K562 (cell line): ENCODE results near the gene OR4C6. TPM values are rescaled to one million over a fixed set of nuclear protein-coding genes. Genes with fewer than 3 reads are reported as not detected.

Experiments used
- ATAC-seq: fragments of 200-7000 bp; cut with Tn5 transposase; 3 replicates; pipeline ENCODE4 v1.9.1; 2020; ENCODE audit warnings: moderate library complexity
- BruUV-seq: library from RNA; stranded (reverse); fragments of 400-500 nt; replicated peaks from 2 replicates; lab custom pipeline; 2021; lab: Mats Ljungman, UMichigan
- CTCF ChIA-PET: fragments of 300-600 bp; formaldehyde crosslinking; extraction: SDS; loops from one replicate; lab custom pipeline; 2021; ENCODE audit warnings: low intra/inter-chr PET ratio; lab: Yijun Ruan, JAX
- POLR2A ChIA-PET: fragments of 300-600, 350-650 bp; sonication (Branson Sonifier 250); formaldehyde crosslinking; extraction: SDS; loops from one replicate; lab custom pipeline; 2021; ENCODE audit warnings: antibody characterized with exemption, inconsistent platforms; lab: Yijun Ruan, JAX
- DNase-seq, 4 experiments: peaks; one replicate each; pipeline versions ENCODE4 v3.0.0 to v3.0.0-alpha.2; 2011 to 2018; ENCODE audit warnings: low spot score in 3 of 4, mixed read lengths in 3 of 4; ENCODE audit errors: extremely low read depth in 1 of 4
- FAIRE-seq: peaks from 2 replicates; lab custom pipeline; 2011; peaks lifted over from hg19 to GRCh38; lab: Jason Lieb, UNC
- H2AFZ ChIP-seq: 2 replicates; pipeline ENCODE4 v1.6.0; 2011; ENCODE audit warnings: low read depth, low read length, control low read depth, inconsistent platforms
- H3K27ac ChIP-seq: fragments of 200-600 bp; 3 replicates; pipeline ENCODE4 v1.8.0; 2011; ENCODE audit warnings: low read depth, mild to moderate bottlenecking, control low read depth, inconsistent platforms, low read length, moderate library complexity, mixed read lengths; ENCODE audit errors: extremely low read depth
- H3K27me3 ChIP-seq, 2 experiments: fragments of 300-600 bp in 1 of 2; 2 replicates in 1 of 2; 3 replicates in 1 of 2; pipeline versions ENCODE4 v1.6.0 to v1.8.0; 2011; ENCODE audit warnings: inconsistent platforms in 2 of 2, low read length in 2 of 2, mild to moderate bottlenecking in 1 of 2, mixed read lengths in 1 of 2, moderate library complexity in 1 of 2; ENCODE audit not compliant: control insufficient read depth in 2 of 2, insufficient read depth in 2 of 2
- H3K36me3 ChIP-seq: fragments of 300-600 bp; 3 replicates; pipeline ENCODE4 v1.8.0; 2011; ENCODE audit warnings: mild to moderate bottlenecking, low read length, inconsistent platforms; ENCODE audit not compliant: control insufficient read depth, insufficient read depth
- H3K4me1 ChIP-seq, 2 experiments: fragments of 200-600 bp in 1 of 2; replicated peaks in 1 of 2; 2 replicates in 1 of 2; 3 replicates in 1 of 2; pipeline versions ENCODE4 v1.5.1 to v1.8.0; 2011; ENCODE audit warnings: inconsistent platforms in 2 of 2, low read length in 2 of 2, mild to moderate bottlenecking in 1 of 2, mixed read lengths in 1 of 2, moderate library complexity in 1 of 2; ENCODE audit not compliant: control insufficient read depth in 2 of 2, insufficient read depth in 2 of 2
- H3K4me2 ChIP-seq: 2 replicates; pipeline ENCODE4 v1.6.1; 2011; ENCODE audit warnings: low read length, control low read depth, inconsistent platforms, mixed read lengths; ENCODE audit not compliant: insufficient read depth
- H3K4me3 ChIP-seq: fragments of 200-600 bp; sonication (generic), shearing (Covaris generic); 2 replicates; pipeline ENCODE4 v1.5.1; 2016; ENCODE audit warnings: control low read depth, inconsistent platforms
- H3K79me2 ChIP-seq: fragments of 200-600 bp; 3 replicates; pipeline ENCODE4 v1.8.0; 2011; ENCODE audit warnings: low read length, inconsistent platforms; ENCODE audit not compliant: control insufficient read depth, insufficient read depth
- H3K9ac ChIP-seq, 2 experiments: 2 replicates each; pipeline versions ENCODE4 v1.6.0 to v1.6.1; 2011; ENCODE audit warnings: low read depth in 2 of 2, low read length in 2 of 2, control low read depth in 1 of 2, inconsistent platforms in 1 of 2, mild to moderate bottlenecking in 1 of 2, mixed read lengths in 1 of 2; ENCODE audit not compliant: insufficient read depth in 1 of 2
- H3K9me1 ChIP-seq: one replicate; pipeline ENCODE4 v1.6.0; 2011; ENCODE audit warnings: inconsistent platforms, mild to moderate bottlenecking, low read length, moderate library complexity; ENCODE audit not compliant: control insufficient read depth, insufficient read depth
- H3K9me3 ChIP-seq: replicated peaks from 2 replicates; pipeline ENCODE4 v1.5.1; 2011; ENCODE audit warnings: low read depth, low read length, inconsistent platforms; ENCODE audit not compliant: control insufficient read depth, insufficient read depth
- H4K20me1 ChIP-seq: replicated peaks from 2 replicates; pipeline ENCODE4 v1.6.1; 2011; ENCODE audit warnings: low read length, inconsistent platforms, mixed read lengths; ENCODE audit not compliant: control insufficient read depth, insufficient read depth
- GABPB2 ChIP-seq: fragments of 250-450 bp; sonication (Bioruptor Pico); conservative IDR thresholded peaks from 2 replicates; pipeline ENCODE4 v1.5.1; 2021; ENCODE audit warnings: mild to moderate bottlenecking
- GATA2 ChIP-seq: sonication (generic); formaldehyde crosslinking; IDR thresholded peaks from 2 replicates; pipeline ENCODE4 v1.4.0; 2020; ENCODE audit warnings: mild to moderate bottlenecking, missing genetic modification reagents
- HDAC2 ChIP-seq: fragments of 450-650 bp; IDR thresholded peaks from 2 replicates; pipeline ENCODE4 v1.6.1; 2016; ENCODE audit warnings: mild to moderate bottlenecking
- MEF2A ChIP-seq: IDR thresholded peaks from 2 replicates; pipeline ENCODE4 v1.6.1; 2011; ENCODE audit warnings: low read depth, mild to moderate bottlenecking, low read length, moderate library complexity; ENCODE audit not compliant: control insufficient read depth
- NKRF ChIP-seq: fragments of 450-650 bp; IDR thresholded peaks from 2 replicates; pipeline ENCODE4 v1.6.1; 2016; ENCODE audit warnings: borderline replicate concordance
- SMAD1 ChIP-seq: fragments of 150-350 bp; IDR thresholded peaks from 2 replicates; pipeline ENCODE4 v1.6.1; 2014; ENCODE audit warnings: low read length, low read depth; ENCODE audit not compliant: partially characterized antibody
- SMARCA5 ChIP-seq: fragments of 450-650 bp; IDR thresholded peaks from 2 replicates; pipeline ENCODE4 v1.6.1; 2016
- SNRNP70 ChIP-seq: fragments of 200-400 bp; formaldehyde crosslinking; optimal IDR thresholded peaks from 2 replicates; pipeline ENCODE3; 2017; ENCODE audit warnings: low read depth, low read length
- TEAD4 ChIP-seq, 2 experiments: sonication (generic) in 1 of 2; formaldehyde crosslinking in 1 of 2; IDR thresholded peaks; 2 replicates each; pipeline versions ENCODE4 v1.6.1 to v1.8.0; 2012 to 2022; ENCODE audit warnings: borderline replicate concordance in 1 of 2, inconsistent platforms in 1 of 2, low read length in 1 of 2, mild to moderate bottlenecking in 1 of 2, missing genetic modification reagents in 1 of 2
- XRCC4 ChIP-seq: IDR thresholded peaks from one replicate; pipeline ENCODE4 v1.6.1; 2011; ENCODE audit not compliant: insufficient read depth, insufficient read length; ENCODE audit errors: extremely low read depth
- ZBTB17 ChIP-seq: fragments of 450-650 bp; formaldehyde crosslinking; IDR thresholded peaks from 2 replicates; pipeline ENCODE4 v1.4.0; 2020; ENCODE audit warnings: mild to moderate bottlenecking
- ZNF316 ChIP-seq: fragments of 450-650 bp; IDR thresholded peaks from 2 replicates; pipeline ENCODE4 v1.6.1; 2016
- ZNF561 ChIP-seq: fragments of 450-650 bp; formaldehyde crosslinking; conservative IDR thresholded peaks from 2 replicates; pipeline ENCODE4 v1.4.0; 2020; ENCODE audit warnings: mild to moderate bottlenecking, moderate library complexity
- WGBS: fragments of 100-300 bp; shearing (Covaris generic); methylation state at CpG from one replicate; pipeline ENCODE4 v1.1.6; 2016; ENCODE audit warnings: low coverage, mixed read lengths; ENCODE audit not compliant: insufficient coverage; ENCODE audit errors: missing lambda C conversion rate; 5-methylcytosine and 5-hydroxymethylcytosine counted together
- in situ Hi-C: fragments of 300-500 bp; cut with MboI; formaldehyde crosslinking; loops from 4 replicates; pipeline ENCODE4 v1.15.0; 2018; ENCODE audit warnings: inconsistent platforms, mixed read lengths
- intact Hi-C: fragments of 100-400 bp; cut with micrococcal nuclease; formaldehyde crosslinking; loops from 2 replicates; pipeline ENCODE4 v1.14.2; 2022
- polyA plus RNA-seq, 8 experiments: library from polyadenylated mRNA; depleted of rRNA in 4 of 8; stranded (reverse) in 5 of 8; unstranded in 3 of 8; fragments of >200 nt; fragmentation: Nextera tagmentation in 2 of 8; fragmentation: Illumina TruSeq in 1 of 8; extraction: Ambion mirVana in 2 of 8; extraction: Trizol in 1 of 8; gene quantifications; 2 replicates each; pipeline versions ENCODE4 v1.2.1 to v1.2.3, GENCODE V29; 2011 to 2014; ENCODE audit warnings: inconsistent platforms in 1 of 8, missing spikeins in 1 of 8
- total RNA-seq, 7 experiments: library from RNA; depleted of rRNA in 6 of 7; stranded (reverse); fragments of >200 nt in 6 of 7; fragmentation: Illumina TruSeq in 2 of 7; extraction: Trizol in 2 of 7; gene quantifications; 2 replicates each; pipeline versions ENCODE4 v1.2.1 to v1.2.3, GENCODE V29; 2011 to 2021; ENCODE audit warnings: low replicate concordance in 1 of 7
- TF ChIP-seq, protein P1 (sequence below): fragments of 250-450 bp; sonication (Bioruptor Pico); IDR thresholded peaks from 2 replicates; pipeline ENCODE4 v1.4.0; 2020

Gene OR4C6
- total and polyA plus RNA-seq, 9 of the 15 experiments (the other 6 are each of a cell fraction or from before 2014, with no cell fraction given): not detected

DNA sequence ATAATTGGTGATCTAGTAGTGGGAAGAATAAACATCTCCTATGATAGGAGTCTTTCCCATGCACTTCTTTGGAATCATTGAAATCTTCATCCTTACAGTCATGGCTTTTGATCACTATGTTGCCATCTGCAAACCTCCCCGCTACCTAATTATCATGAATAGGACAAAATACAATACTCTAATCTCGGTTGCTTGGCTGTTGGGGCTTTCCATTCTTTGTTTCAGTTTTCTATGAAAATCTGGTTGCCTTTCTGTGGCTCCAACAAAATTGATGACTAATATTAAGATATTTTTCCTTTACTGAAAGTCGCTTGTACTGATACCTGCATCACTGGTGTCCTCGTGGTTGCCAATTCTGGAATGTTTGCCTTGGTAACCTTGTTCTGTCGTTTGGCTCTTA is 11.9 kb downstream of the OR4C6 start:
- in situ Hi-C loops (no loop called here), intact Hi-C loops (no loop called here)
- H3K27ac ChIP-seq: no peak overlapping the region
- ChIA-PET POLR2A (no interaction called here), CTCF (no interaction called here)
- no peak overlapping the region for H2AFZ ChIP-seq
- H3K9me3 ChIP-seq: no peaks in the 10 kb centered on the region
- H3K9ac ChIP-seq: no peak overlapping the region
- FAIRE-seq: no peak
- H3K9me1 ChIP-seq: no peaks in the 10 kb centered on the region
- no peak for ATAC-seq
- BruUV-seq: no TSS peak
- WGBS: 0% methylated on average over 5 of the region's 5 CpGs
- DNase-seq: no peak
- no peaks in the 10 kb centered on the region for H3K79me2 ChIP-seq
- no peaks in the 10 kb centered on the region for H3K4me1 ChIP-seq
- H3K4me3 ChIP-seq: no peak overlapping the region
- no peak overlapping the region for H3K4me2 ChIP-seq
- no peaks in the 10 kb centered on the region for H3K27me3 ChIP-seq
- H4K20me1 ChIP-seq: no peaks in the 10 kb centered on the region
- no peaks in the 10 kb centered on the region for H3K36me3 ChIP-seq
- TF ChIP-seq HDAC2: no peak
- no peak for TF ChIP-seq GATA2 (CRISPR knock-in tag)
- no peak for TF ChIP-seq SMAD1
- TF ChIP-seq ZNF561 (CRISPR knock-in tag): no peak
- TF ChIP-seq SNRNP70: no peak
- no peak for TF ChIP-seq XRCC4
- no peak for TF ChIP-seq GABPB2
- no peak for TF ChIP-seq ZNF316
- no peak for TF ChIP-seq NKRF
- TF ChIP-seq SMARCA5: no peak
- TF ChIP-seq, protein P1, sequence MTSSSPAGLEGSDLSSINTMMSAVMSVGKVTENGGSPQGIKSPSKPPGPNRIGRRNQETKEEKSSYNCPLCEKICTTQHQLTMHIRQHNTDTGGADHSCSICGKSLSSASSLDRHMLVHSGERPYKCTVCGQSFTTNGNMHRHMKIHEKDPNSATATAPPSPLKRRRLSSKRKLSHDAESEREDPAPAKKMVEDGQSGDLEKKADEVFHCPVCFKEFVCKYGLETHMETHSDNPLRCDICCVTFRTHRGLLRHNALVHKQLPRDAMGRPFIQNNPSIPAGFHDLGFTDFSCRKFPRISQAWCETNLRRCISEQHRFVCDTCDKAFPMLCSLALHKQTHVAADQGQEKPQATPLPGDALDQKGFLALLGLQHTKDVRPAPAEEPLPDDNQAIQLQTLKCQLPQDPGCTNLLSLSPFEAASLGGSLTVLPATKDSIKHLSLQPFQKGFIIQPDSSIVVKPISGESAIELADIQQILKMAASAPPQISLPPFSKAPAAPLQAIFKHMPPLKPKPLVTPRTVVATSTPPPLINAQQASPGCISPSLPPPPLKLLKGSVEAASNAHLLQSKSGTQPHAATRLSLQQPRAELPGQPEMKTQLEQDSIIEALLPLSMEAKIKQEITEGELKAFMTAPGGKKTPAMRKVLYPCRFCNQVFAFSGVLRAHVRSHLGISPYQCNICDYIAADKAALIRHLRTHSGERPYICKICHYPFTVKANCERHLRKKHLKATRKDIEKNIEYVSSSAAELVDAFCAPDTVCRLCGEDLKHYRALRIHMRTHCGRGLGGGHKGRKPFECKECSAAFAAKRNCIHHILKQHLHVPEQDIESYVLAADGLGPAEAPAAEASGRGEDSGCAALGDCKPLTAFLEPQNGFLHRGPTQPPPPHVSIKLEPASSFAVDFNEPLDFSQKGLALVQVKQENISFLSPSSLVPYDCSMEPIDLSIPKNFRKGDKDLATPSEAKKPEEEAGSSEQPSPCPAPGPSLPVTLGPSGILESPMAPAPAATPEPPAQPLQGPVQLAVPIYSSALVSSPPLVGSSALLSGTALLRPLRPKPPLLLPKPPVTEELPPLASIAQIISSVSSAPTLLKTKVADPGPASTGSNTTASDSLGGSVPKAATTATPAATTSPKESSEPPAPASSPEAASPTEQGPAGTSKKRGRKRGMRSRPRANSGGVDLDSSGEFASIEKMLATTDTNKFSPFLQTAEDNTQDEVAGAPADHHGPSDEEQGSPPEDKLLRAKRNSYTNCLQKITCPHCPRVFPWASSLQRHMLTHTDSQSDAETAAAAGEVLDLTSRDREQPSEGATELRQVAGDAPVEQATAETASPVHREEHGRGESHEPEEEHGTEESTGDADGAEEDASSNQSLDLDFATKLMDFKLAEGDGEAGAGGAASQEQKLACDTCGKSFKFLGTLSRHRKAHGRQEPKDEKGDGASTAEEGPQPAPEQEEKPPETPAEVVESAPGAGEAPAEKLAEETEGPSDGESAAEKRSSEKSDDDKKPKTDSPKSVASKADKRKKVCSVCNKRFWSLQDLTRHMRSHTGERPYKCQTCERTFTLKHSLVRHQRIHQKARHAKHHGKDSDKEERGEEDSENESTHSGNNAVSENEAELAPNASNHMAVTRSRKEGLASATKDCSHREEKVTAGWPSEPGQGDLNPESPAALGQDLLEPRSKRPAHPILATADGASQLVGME (CRISPR knock-in tag): no peak
- TF ChIP-seq ZBTB17 (CRISPR knock-in tag): no peak
- no peak for TF ChIP-seq MEF2A
- no peak for TF ChIP-seq TEAD4 (IDR thresholded peaks at IDR 0.05; ENCODE audit: low read length)
- TF ChIP-seq TEAD4 (CRISPR knock-in tag; IDR thresholded peaks at IDR 0.05; ENCODE audit: borderline replicate concordance): no peak
